AG09309 (cell line): ENCODE data around the gene NTSR1.

Experiments used
- DNase-seq: peaks from one replicate; pipeline ENCODE4 v3.0.0-alpha.2; 2010; ENCODE audit warnings: low read depth
- H3K4me3 ChIP-seq: 2 replicates; pipeline ENCODE4 v1.5.1; 2011; ENCODE audit warnings: mild to moderate bottlenecking, low read depth, low read length, moderate library complexity; ENCODE audit not compliant: control insufficient read depth
- TF ChIP-seq, protein P1 (sequence below): IDR thresholded peaks from 2 replicates; pipeline ENCODE4 v1.5.1; 2011; ENCODE audit warnings: mild to moderate bottlenecking, low read depth, low read length, inconsistent platforms; ENCODE audit not compliant: insufficient read depth, control insufficient read depth; ENCODE audit errors: missing control alignments

Gene NTSR1

DNA sequence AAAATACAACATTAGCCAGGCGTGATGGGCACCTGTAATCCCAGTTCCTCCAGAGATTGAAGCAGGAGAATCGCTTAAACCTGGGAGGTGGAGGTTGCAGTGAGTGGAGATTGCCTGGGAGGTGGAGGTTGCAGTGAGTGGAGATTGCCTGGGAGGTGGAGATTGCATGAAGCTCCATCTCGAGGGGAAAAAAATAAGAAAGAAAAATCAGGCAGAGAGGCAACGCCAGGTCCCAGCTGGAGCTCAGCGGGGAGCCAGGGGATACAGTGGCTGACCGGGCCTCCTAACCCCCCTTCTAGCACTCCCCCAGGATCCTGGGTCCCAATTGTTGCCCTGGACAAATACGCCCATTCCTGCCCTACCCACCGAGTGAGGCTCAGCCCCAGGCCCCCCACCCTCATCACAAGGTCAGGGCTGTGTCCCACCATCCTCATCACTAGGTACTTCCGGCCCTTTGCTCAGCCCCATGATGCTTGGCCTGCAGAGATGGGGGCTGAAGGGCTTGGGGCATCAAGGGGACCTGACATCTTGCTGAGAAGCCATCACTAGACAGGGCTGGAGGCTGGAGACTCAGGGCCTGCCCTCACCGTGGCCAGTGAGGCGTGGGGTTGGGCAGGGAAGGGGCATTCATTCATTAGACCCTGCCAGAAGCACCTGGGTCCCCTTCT lies 97.9 kb downstream of the NTSR1 start:
- peak overlapping the region; percentile 91 for H3K4me3 ChIP-seq
- DNase-seq = no peak
- TF ChIP-seq, protein P1, sequence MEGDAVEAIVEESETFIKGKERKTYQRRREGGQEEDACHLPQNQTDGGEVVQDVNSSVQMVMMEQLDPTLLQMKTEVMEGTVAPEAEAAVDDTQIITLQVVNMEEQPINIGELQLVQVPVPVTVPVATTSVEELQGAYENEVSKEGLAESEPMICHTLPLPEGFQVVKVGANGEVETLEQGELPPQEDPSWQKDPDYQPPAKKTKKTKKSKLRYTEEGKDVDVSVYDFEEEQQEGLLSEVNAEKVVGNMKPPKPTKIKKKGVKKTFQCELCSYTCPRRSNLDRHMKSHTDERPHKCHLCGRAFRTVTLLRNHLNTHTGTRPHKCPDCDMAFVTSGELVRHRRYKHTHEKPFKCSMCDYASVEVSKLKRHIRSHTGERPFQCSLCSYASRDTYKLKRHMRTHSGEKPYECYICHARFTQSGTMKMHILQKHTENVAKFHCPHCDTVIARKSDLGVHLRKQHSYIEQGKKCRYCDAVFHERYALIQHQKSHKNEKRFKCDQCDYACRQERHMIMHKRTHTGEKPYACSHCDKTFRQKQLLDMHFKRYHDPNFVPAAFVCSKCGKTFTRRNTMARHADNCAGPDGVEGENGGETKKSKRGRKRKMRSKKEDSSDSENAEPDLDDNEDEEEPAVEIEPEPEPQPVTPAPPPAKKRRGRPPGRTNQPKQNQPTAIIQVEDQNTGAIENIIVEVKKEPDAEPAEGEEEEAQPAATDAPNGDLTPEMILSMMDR = no peak

DNA sequence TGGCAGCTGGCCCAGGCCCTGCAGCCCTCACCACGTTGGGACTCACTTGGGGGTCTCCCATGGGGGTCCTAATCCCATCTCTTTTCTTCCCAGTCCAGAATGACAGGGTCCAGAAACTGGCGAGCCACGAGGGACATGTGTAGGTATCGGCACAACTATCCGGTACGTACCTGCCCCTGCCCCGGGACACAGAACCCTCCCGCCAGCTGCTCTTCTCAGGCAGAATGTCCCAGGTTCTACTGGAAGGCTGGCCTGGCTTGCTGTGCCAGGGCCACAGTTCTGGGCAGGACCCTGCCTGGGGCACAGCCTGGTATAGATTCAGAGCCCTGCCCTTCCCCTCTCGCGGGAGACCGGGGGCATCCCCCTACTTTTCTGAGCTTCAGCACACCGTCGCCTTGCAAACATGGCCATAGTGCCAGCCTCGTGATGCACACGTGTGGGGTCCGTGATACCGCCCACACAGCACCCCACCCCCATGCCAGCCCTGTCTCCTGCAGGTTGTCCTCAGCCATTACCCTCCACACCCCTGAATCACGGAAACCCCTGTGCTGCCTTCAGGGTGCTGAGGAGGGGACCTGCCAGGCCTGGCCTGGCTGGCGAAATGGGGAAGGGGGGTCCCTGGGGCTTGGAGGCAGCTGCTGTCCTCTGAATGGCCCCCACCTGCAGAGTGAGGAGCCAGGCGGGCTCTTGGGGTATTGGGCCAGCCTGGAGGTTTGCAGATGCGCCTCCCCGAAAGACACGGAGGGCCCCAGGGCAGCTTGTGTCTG lies 99.0 kb downstream of the NTSR1 start:
- TF ChIP-seq, protein P1 = no peak
- no peak overlapping the region for H3K4me3 ChIP-seq
- DNase-seq = no peak

GRCh38 chr20:62808211-62808865 lies 99.7 kb downstream of the NTSR1 start:
- no peak for DNase-seq
- no peak overlapping the region for H3K4me3 ChIP-seq
- TF ChIP-seq, protein P1 = peak; percentile 95

DNA sequence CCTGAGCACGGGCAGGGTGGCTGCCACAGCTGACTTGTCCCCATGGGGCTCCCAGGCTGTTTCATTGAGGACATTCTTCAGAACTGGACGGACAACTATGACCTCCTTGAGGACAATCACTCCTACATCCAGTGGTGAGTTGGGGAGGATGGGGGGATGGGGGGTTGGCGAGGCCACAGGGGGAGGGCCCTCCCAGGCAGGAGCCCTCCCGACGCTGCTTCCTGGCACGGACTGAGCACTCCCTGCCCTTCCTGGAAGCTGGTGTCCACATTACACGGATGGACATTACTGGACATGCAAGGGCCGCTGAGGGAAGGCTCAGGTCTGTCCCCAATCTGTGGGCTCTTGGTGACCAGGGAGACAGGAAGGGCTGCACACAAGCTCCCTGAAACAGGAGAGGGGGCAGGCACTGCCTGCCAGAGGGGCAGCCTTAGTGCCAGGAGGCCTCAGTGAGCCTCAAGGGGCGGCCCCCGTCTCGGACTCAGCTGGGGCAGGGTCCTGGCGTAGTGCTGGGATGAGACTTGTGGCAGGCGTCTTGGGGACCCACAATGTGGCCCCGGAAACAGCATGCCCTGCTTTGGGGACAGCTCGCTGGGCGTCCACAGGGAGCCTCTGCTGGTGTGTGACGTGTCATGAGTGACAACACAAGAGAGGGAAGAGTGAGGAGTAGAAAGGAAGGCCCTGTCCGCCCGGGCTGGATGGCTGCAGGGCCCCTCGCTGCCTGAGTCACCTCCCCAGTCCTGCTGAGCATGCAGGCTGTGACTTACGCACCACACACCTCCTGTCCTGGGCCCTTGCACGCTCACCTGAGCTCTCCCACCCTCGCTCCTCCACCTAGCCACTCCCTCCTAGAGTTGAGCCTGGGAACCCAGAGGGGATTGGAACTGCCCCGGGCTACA lies 101.1 kb downstream of the NTSR1 start:
- TF ChIP-seq, protein P1 = no peak
- no peak overlapping the region for H3K4me3 ChIP-seq
- DNase-seq = no peak

GRCh38 chr20:62811320-62811719 lies 102.7 kb downstream of the NTSR1 start:
- no peak overlapping the region for H3K4me3 ChIP-seq
- no peak for DNase-seq
- TF ChIP-seq, protein P1 = no peak

GRCh38 chr20:62811720-62812119 lies 103.1 kb downstream of the NTSR1 start:
- no peak for DNase-seq
- TF ChIP-seq, protein P1 = no peak
- no peak overlapping the region for H3K4me3 ChIP-seq
